GM23338 (cell line): ENCODE data around the gene UTP11. TPM values are rescaled to one million over a fixed set of nuclear protein-coding genes. Genes with fewer than 3 reads are reported as not detected.

ENCODE experiments used
- ATAC-seq: fragments of 200-7000 bp; cut with Tn5 transposase; 3 replicates; pipeline ENCODE4 v1.9.1; 2020
- DNase-seq: peaks from one replicate; pipeline ENCODE4 v3.0.0-alpha.2; 2015; ENCODE audit warnings: low spot score
- H2AFZ ChIP-seq: fragments of 200-600 bp; sonication (generic); 2 replicates; pipeline ENCODE4 v1.8.0; 2016; ENCODE audit warnings: antibody characterized with exemption, mild to moderate bottlenecking, moderate library complexity
- H3F3A ChIP-seq: fragments of 200-600 bp; sonication (generic); replicated peaks from 2 replicates; pipeline ENCODE4 v1.8.0; 2017; ENCODE audit warnings: antibody characterized with exemption, mixed run types, low read depth
- H3K27ac ChIP-seq: fragments of 200-600 bp; sonication (generic); 2 replicates; pipeline ENCODE4 v1.6.1; 2016; ENCODE audit warnings: low read depth
- H3K27me3 ChIP-seq: fragments of 200-600 bp; sonication (generic); 2 replicates; pipeline ENCODE4 v1.8.0; 2016; ENCODE audit warnings: mild to moderate bottlenecking, mixed run types, moderate library complexity; ENCODE audit not compliant: insufficient read depth
- H3K36me3 ChIP-seq: fragments of 200-600 bp; sonication (generic); 2 replicates; pipeline ENCODE4 v1.8.0; 2016; ENCODE audit warnings: mild to moderate bottlenecking; ENCODE audit not compliant: insufficient read depth
- H3K4me1 ChIP-seq: fragments of 200-600 bp; sonication (generic); 2 replicates; pipeline ENCODE4 v1.8.0; 2016; ENCODE audit warnings: mild to moderate bottlenecking, moderate library complexity; ENCODE audit not compliant: insufficient read depth
- H3K4me2 ChIP-seq: fragments of 200-600 bp; sonication (generic); 2 replicates; pipeline ENCODE4 v1.7.1; 2017; ENCODE audit warnings: mixed run types
- H3K4me3 ChIP-seq: fragments of 200-600 bp; sonication (generic); 2 replicates; pipeline ENCODE4 v1.6.1; 2016; ENCODE audit warnings: mixed run types
- H3K79me2 ChIP-seq: fragments of 200-600 bp; sonication (generic); replicated peaks from 2 replicates; pipeline ENCODE4 v1.8.0; 2017; ENCODE audit warnings: mild to moderate bottlenecking; ENCODE audit not compliant: insufficient read depth
- H3K9me2 ChIP-seq: fragments of 200-600 bp; sonication (generic); 2 replicates; pipeline ENCODE4 v1.8.0; 2017; ENCODE audit not compliant: insufficient read depth
- H4K20me1 ChIP-seq: fragments of 200-600 bp; sonication (generic); replicated peaks from 2 replicates; pipeline ENCODE4 v1.8.0; 2017; ENCODE audit warnings: mild to moderate bottlenecking; ENCODE audit not compliant: insufficient read depth
- H3K27ac Mint-ChIP-seq: 2 replicates; pipeline ENCODE4 v1.8.0; 2020; ENCODE audit warnings: inconsistent platforms, mild to moderate bottlenecking, moderate library complexity, mixed read lengths
- H3K27me3 Mint-ChIP-seq: 3 replicates; pipeline ENCODE4 v1.8.0; 2022; ENCODE audit warnings: low read depth, mild to moderate bottlenecking, moderate library complexity, mixed read lengths, inconsistent platforms; ENCODE audit not compliant: insufficient read depth, poor library complexity
- H3K36me3 Mint-ChIP-seq: 3 replicates; pipeline ENCODE4 v1.8.0; 2021; ENCODE audit warnings: low read depth, mild to moderate bottlenecking, inconsistent platforms, moderate library complexity, mixed read lengths
- H3K4me1 Mint-ChIP-seq: 3 replicates; pipeline ENCODE4 v1.8.0; 2020; ENCODE audit warnings: mild to moderate bottlenecking, inconsistent platforms, mixed read lengths
- H3K4me3 Mint-ChIP-seq: 3 replicates; pipeline ENCODE4 v1.8.0; 2021; ENCODE audit warnings: moderate library complexity, mild to moderate bottlenecking, inconsistent platforms, mixed read lengths
- H3K9me3 Mint-ChIP-seq: 3 replicates; pipeline ENCODE4 v1.8.0; 2020; ENCODE audit warnings: moderate library complexity, mild to moderate bottlenecking, inconsistent platforms, mixed read lengths
- CREB1 ChIP-seq: fragments of 250-450 bp; sonication (Bioruptor Pico); IDR thresholded peaks from 2 replicates; pipeline ENCODE4 v1.5.0; 2020; ENCODE audit warnings: low read depth, mild to moderate bottlenecking, moderate library complexity
- EZH2 ChIP-seq: fragments of 200-600 bp; sonication (generic); IDR thresholded peaks from one replicate; pipeline ENCODE4 v1.8.0; 2017; ENCODE audit warnings: antibody characterized with exemption, mild to moderate bottlenecking, low read depth; ENCODE audit not compliant: unreplicated experiment
- JUNB ChIP-seq: IDR thresholded peaks from one replicate; pipeline ENCODE4 v1.6.1; 2016; ENCODE audit warnings: antibody characterized with exemption; ENCODE audit not compliant: unreplicated experiment
- NANOG ChIP-seq: IDR thresholded peaks from 2 replicates; pipeline ENCODE4 v1.6.1; 2016; ENCODE audit warnings: antibody characterized with exemption, borderline replicate concordance
- ZNF331 ChIP-seq: fragments of 250-450 bp; sonication (Bioruptor Pico); IDR thresholded peaks from 2 replicates; pipeline ENCODE4 v1.5.0; 2020; ENCODE audit warnings: low read depth, mild to moderate bottlenecking, moderate library complexity
- ZNF462 ChIP-seq: fragments of 250-450 bp; sonication (Bioruptor Pico); IDR thresholded peaks from 2 replicates; pipeline ENCODE4 v1.5.0; 2020; ENCODE audit warnings: mild to moderate bottlenecking, moderate library complexity
- polyA plus RNA-seq: library from polyadenylated mRNA; unstranded; fragments of >200 nt; fragmentation: Nextera tagmentation; extraction: Ambion mirVana; gene quantifications from 2 replicates; pipeline ENCODE4 v1.2.1, GENCODE V29; 2016
- total RNA-seq: library from RNA; depleted of rRNA; stranded (reverse); fragments of >200 nt; shearing (Covaris generic); gene quantifications from 2 replicates; pipeline ENCODE4 v1.2.3, GENCODE V29; 2014

UTP11 gene
- total and polyA plus RNA-seq, 2 experiments from 2014 or later, result 67.8 to 105 TPM

- Histone ChIP-seq H2AFZ (no peak overlapping the region), H3K36me3 (no peaks in the 10 kb centered on the region), H3F3A (0 out of 2 replicates have a peak, but pooled peaks cover 3% of the 10 kb centered on the region), H4K20me1 (peaks cover 12% of the 10 kb centered on the region), H3K9me2 (no peaks in the 10 kb centered on the region; the same call in 1 of the 2 replicates), H3K79me2 (peaks cover 14% of the 10 kb centered on the region), H3K27ac (no peak overlapping the region), H3K4me3 (peak overlapping the region; percentile 79; the same call in 1 of the 2 replicates), H3K4me1 (peaks cover 10% of the 10 kb centered on the region), H3K27me3 (peaks cover 52% of the 10 kb centered on the region), H3K4me2 (peak overlapping the region; percentile 93; the same call in 1 of the 2 replicates)
- Mint-ChIP-seq H3K9me3 (peaks cover 4% of the 10 kb centered on the region), H3K36me3 (peaks cover 46% of the 10 kb centered on the region), H3K27ac (no peak overlapping the region), H3K4me3 (peak overlapping the region; percentile 92), H3K27me3 (peaks cover 33% of the 10 kb centered on the region), H3K4me1 (peaks cover 37% of the 10 kb centered on the region)
- DNase-seq, result no peak
- no peak for ATAC-seq
- TF ChIP-seq EZH2 (no peak), JUNB (no peak), CREB1 (CRISPR knock-in tag) (no peak), NANOG (no peak), ZNF462 (no peak), ZNF331 (CRISPR knock-in tag) (no peak)
Measured at GRCh38 chr1:38043036-38043747, 30.7 kb downstream of the UTP11 start.
